GM12865 (cell line): Measurements from ENCODE around the gene ADAM8.

ENCODE experiments used
- DNase-seq: peaks from one replicate; pipeline ENCODE4 v3.0.0; 2010; ENCODE audit warnings: low read depth
- H3K4me3 ChIP-seq: 2 replicates; pipeline ENCODE4 v1.5.1; 2011; ENCODE audit warnings: mild to moderate bottlenecking, low read depth, low read length, control low read depth
- CTCF ChIP-seq: IDR thresholded peaks from 2 replicates; pipeline ENCODE4 v1.5.1; 2011; ENCODE audit warnings: low read length, control low read depth, low read depth, inconsistent platforms; ENCODE audit not compliant: insufficient read depth; ENCODE audit errors: missing control alignments

Gene ADAM8

DNA sequence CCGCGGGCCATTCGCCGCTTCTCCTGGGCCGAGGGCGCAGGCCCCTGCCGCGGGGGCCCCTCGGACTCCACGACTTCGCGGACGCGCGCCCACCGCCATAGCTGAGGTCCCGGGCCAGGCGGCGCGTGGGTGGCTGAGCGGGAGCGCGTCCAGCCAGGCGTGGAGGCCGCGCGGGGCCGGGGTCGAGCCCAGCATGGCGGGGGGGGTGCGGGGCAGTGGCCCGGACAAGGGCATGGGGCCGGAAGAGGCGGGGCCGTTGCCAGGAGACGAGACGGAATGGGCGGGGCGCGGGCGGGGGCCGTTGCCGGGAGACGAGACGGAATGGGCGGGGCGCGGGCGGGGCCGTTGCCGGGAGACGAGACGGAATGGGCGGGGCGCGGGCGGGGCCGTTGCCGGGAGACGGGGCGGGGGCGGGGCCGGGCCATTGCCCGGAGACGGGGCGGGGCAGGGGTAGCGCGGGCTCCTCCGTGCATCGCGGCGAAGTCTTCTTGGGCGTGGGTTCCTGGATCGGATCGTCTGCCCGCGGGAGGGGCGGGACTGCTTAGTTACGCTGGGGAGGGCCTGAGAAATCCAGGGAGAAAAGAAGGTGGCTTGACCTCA lies 14.8 kb downstream of the ADAM8 start:
- H3K4me3 ChIP-seq, result peak overlapping the region; percentile 78
- TF ChIP-seq CTCF, result no peak
- peak; percentile 89 for DNase-seq

GRCh38 chr10:133260895-133261725 lies 15.6 kb downstream of the ADAM8 start:
- TF ChIP-seq CTCF, result no peak
- peak overlapping the region; percentile 78 for H3K4me3 ChIP-seq
- DNase-seq, result peak; percentile 68

- no peak for DNase-seq
- no peak overlapping the region for H3K4me3 ChIP-seq
- TF ChIP-seq CTCF, result no peak
These were observed 17.1 kb downstream of the ADAM8 start for GRCh38 chr10:133259602-133259989.

DNA sequence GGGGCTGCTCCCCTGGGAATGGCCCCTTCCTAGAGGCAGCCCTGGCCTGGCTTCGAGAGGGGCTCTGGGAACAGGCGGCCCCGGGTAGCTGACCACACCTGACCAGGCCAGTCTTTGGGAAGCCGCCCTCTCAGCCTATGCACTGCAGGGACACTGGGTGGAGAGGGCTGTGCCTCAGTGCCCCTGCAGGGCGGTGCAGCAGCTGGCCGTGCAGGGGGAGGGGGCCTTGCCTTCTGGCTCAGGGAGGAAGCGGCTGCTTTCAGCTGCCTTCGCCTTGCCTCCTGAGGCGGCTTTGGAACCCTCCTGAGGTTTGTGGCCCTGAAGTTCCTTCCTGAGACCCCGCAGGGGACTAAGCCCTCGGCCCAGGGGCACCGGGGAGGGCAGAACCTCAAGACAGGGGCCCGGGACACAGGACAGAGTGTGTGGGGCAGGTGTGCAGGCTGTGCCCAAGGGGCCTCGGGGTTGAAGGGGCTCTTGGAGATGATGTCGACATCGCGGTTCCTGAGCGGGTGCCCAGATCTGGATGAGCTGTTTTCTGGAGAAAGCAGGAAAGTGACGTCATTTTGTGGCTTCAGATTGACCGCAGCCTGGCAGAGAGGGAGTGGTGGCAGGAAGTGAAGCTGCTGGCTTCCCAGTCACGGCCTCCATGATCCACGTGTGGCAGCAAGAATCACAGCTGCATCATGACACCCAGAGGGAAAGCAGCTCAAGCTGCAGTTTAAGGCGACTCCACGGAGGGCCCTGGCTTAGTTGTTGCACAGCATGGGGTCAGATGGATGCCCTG lies 17.7 kb downstream of the ADAM8 start:
- DNase-seq, result no peak
- no peak for TF ChIP-seq CTCF

DNA sequence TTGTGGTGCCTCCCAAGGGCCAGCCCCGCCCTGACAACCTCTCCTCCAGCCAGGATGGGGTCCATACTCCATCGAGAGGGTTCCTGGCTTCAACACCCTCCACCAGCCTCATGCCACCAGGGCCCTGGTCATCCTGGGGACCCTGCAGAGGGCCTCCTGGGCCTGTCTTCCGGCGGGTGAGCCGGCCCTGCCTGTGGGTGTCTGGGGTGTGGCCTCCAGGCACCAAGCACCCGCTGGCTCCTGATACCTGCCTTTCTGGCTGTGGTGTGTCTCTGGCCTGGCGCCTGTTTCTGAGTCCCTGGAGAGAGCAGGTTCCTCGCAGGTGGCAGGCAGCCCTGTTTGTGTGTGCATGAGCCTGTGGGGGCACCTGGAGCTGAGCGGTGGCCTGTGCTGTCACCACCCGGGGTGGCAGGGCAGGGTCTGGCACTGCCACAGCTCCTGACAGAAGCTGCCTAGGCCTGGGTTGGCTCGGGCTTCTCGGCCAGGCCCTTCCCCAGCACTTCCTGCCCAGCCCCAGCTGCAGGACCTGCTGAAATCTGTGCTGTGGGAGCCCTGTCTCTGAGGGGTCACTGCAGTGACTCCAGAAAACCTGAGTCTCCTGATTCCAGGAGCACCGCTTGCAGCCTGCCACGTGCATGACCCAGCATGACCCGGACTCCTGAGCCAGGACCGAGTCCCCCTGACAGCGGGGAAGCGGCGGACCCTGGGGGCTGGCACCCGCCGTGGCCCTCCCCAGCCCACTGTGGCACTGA lies 18.4 kb downstream of the ADAM8 start:
- no peak overlapping the region for H3K4me3 ChIP-seq
- DNase-seq, result peak; percentile 36
- TF ChIP-seq CTCF, result no peak

More for the DNA sequence above, 17.7 kb downstream of the ADAM8 start:
- H3K4me3 ChIP-seq, result no peak overlapping the region

GRCh38 chr10:133257489-133258065 lies 19.1 kb downstream of the ADAM8 start:
- no peak for DNase-seq
- TF ChIP-seq CTCF, result peak; percentile 16
- H3K4me3 ChIP-seq, result no peak overlapping the region
